Measurements from ENCODE around the gene CSPG4. TPM values are rescaled to one million over a fixed set of nuclear protein-coding genes. Genes with fewer than 3 reads are reported as not detected.
"Not testable (repeated sequence)": the region's sequence is repeated elsewhere in the genome, so short reads cannot be mapped to it uniquely, and the experiment has no call there.

Gene CSPG4, protein sequence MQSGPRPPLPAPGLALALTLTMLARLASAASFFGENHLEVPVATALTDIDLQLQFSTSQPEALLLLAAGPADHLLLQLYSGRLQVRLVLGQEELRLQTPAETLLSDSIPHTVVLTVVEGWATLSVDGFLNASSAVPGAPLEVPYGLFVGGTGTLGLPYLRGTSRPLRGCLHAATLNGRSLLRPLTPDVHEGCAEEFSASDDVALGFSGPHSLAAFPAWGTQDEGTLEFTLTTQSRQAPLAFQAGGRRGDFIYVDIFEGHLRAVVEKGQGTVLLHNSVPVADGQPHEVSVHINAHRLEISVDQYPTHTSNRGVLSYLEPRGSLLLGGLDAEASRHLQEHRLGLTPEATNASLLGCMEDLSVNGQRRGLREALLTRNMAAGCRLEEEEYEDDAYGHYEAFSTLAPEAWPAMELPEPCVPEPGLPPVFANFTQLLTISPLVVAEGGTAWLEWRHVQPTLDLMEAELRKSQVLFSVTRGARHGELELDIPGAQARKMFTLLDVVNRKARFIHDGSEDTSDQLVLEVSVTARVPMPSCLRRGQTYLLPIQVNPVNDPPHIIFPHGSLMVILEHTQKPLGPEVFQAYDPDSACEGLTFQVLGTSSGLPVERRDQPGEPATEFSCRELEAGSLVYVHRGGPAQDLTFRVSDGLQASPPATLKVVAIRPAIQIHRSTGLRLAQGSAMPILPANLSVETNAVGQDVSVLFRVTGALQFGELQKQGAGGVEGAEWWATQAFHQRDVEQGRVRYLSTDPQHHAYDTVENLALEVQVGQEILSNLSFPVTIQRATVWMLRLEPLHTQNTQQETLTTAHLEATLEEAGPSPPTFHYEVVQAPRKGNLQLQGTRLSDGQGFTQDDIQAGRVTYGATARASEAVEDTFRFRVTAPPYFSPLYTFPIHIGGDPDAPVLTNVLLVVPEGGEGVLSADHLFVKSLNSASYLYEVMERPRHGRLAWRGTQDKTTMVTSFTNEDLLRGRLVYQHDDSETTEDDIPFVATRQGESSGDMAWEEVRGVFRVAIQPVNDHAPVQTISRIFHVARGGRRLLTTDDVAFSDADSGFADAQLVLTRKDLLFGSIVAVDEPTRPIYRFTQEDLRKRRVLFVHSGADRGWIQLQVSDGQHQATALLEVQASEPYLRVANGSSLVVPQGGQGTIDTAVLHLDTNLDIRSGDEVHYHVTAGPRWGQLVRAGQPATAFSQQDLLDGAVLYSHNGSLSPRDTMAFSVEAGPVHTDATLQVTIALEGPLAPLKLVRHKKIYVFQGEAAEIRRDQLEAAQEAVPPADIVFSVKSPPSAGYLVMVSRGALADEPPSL (N-terminal part only)
- total RNA-seq: under 0.01 TPM in 2 replicates

- no peak for DNase-seq (ENCODE audit: low read depth in 2 of 2)
Observed at GRCh38 chr15:75712668-75713337, at the start of gene CSPG4. Gene CSPG4, minus strand, starts transcription at chr15:75712848. Its CDS starts 93 bp downstream, at chr15:75712755.

GRCh38 chr15:75762357-75762718 lies 49.7 kb upstream of the CSPG4 start:
- not testable (repeated sequence) for DNase-seq (ENCODE audit: low read depth in 2 of 2)

GRCh38 chr15:75761446-75762356 lies 49.1 kb upstream of the CSPG4 start:
- DNase-seq (ENCODE audit: low read depth in 2 of 2): no peak

GRCh38 chr15:75760704-75761435 lies 48.2 kb upstream of the CSPG4 start:
- DNase-seq (ENCODE audit: low read depth in 2 of 2): no peak

- not testable (repeated sequence) for DNase-seq (ENCODE audit: low read depth in 2 of 2)
Observed at GRCh38 chr15:75760131-75760520, 47.5 kb upstream of the CSPG4 start.

DNA sequence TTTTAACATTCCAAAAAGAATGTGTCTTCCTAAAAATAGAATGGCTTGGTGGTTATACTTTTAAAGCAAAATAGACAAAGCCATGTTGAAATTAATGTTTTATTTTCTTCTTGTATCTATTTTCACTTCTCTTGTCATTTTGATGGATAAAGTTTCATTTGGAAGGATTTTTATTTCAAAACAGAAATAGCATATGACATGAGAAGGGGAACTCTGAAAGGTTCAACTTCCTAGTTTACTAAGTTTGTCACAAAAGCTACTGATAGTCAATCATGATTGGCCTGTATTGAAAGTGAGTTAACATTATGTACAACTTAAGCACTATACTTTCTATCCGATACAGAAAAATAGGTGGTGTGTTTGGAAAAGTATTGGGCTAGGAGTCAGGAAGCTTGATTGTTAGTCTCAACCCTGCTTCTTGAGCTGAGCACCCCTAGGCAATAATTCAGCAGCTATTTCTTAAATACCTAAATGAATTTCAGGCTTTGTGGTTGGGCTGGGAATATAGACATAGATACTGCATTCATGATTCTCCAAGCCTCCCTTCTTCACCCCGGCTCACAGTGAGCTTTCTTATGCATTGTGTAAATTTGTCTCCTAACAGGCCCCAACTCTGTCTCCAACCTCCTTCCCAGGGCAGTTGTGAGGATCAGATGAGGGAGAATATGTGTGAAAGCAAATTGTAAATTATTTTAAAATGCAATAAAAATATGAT lies 46.9 kb upstream of the CSPG4 start:
- DNase-seq (ENCODE audit: low read depth in 2 of 2): no peak

- DNase-seq (ENCODE audit: low read depth in 2 of 2): peak; percentile 55 to 69
Observed at GRCh38 chr15:75758071-75758872, 45.6 kb upstream of the CSPG4 start.

- DNase-seq (ENCODE audit: low read depth in 2 of 2): not testable (repeated sequence)
Observed at GRCh38 chr15:75754871-75755270, 42.2 kb upstream of the CSPG4 start.

DNA sequence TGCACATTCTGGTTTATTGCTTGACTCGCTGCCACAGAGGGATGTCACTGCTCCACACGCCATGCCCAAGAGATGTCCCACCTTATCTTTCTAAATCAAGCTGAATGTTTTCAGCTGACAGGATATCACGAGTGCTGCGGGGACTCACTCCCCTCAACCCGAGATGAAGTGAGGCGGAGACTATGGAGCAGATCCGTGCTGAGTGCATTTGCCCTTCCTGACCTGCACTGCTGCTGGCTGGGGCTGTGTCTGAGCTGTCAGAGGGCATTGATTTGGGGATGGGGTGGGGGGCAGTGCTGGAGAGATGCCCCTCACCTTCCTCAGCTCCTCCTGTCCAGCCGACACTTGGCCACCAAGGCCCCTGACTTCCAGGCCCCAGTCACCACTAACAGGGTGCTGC lies 40.5 kb upstream of the CSPG4 start:
- DNase-seq (ENCODE audit: low read depth in 2 of 2): no peak

DNA sequence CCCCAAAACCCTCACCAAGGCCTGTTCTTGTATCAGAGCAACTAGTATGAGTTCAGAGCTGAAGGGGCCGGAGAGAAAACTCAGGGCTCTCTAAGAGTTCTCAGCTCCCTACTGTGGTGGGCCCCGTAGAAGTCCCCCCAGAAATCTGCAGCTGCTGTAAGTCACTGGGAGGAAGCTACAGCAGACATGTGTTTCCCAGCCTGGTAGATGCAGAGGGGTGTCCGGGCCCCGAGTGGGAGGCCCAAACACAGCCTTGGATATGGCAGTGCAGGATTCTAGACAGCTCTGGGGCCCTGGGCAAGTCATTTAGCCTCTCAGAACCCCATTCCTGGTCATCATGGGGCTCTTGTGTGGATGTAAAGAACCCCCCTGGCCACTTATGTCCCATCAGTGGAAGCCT lies 39.2 kb upstream of the CSPG4 start:
- DNase-seq (ENCODE audit: low read depth in 2 of 2): no peak

- DNase-seq (ENCODE audit: low read depth in 2 of 2): no peak
Observed at GRCh38 chr15:75751116-75751875, 38.6 kb upstream of the CSPG4 start.

DNA sequence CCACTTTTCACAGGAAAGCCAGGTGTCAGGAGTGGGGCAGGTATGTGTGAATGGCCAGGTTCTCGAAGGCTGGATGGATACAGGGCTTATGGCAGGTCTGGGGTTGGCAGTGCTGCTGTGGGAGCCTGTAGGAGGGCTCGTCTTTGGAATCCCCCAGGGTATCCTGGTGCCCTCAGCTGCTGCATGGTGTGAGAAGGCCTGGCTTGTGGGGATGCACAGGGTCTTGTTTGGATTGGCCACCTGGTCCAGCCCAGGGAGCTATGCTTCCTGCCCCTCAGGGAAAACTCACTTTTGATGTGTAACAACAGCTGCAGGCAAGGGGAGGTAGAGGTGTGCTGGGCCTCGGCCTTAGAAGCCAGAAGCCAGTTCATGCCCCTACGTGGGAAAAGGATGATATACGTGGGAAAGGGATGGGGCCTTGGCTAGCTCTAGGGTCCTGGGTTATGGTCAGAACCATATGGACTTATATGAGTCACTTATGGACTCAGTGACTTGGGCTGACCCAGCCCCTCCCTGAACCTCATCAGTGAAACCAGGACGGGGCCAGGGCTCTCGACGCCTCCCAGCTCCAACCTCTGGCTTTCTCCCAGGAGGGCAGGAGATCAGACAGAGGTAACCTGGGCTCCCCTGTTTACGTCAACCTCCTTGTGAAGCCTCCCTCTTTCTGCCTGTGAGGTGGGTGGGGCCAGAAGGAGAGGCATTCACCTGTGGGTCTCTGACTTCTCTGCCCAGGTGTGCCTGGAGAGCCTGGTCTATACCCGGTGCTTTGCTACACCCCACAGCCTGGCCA lies 37.8 kb upstream of the CSPG4 start:
- DNase-seq (ENCODE audit: low read depth in 2 of 2): no peak

- DNase-seq (ENCODE audit: low read depth in 2 of 2): no peak
Observed at GRCh38 chr15:75749820-75750219, 37.2 kb upstream of the CSPG4 start.

- DNase-seq (ENCODE audit: low read depth in 2 of 2): not testable (repeated sequence)
Observed at GRCh38 chr15:75748882-75749281, 36.2 kb upstream of the CSPG4 start.

GRCh38 chr15:75747121-75747520 lies 34.5 kb upstream of the CSPG4 start:
- not testable (repeated sequence) for DNase-seq (ENCODE audit: low read depth in 2 of 2)

GRCh38 chr15:75745305-75745704 lies 32.7 kb upstream of the CSPG4 start:
- DNase-seq (ENCODE audit: low read depth in 2 of 2): no peak
